ENCODE results near the gene CFAP68.

GRCh38 chr11:111879637-111879960, 258 bp downstream of the CFAP68 start:
- TF ChIP-seq CTCF (IDR thresholded peaks at IDR 0.05) (no peak), POLR2A (IDR thresholded peaks at IDR 0.05) (no peak)

Data from esophagus squamous epithelium (tissue), 4 donors.